ENCODE data around the gene SMAP2.

SMAP2 gene

DNA sequence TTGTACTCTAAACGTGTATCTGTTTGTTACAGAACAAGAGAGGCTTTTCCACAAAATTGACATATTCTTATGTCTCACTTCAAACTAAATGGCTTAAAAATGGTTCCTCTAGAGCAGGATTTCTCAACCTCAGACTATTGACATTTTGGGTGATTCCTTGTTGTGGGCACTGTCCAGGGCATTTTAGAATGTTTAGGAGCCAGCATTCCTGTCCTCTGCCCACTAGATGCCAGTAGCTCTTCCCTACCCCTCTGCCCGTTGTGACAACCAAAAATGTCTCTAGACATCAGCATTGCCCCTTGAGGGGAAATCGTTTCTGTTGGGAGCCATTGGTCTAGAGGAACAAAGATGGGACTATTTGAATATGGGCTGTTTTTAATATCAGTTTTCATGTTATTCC, 17.3 kb downstream of the SMAP2 start:
- DNase-seq (ENCODE audit: low read depth in 2 of 2), result no peak

DNA sequence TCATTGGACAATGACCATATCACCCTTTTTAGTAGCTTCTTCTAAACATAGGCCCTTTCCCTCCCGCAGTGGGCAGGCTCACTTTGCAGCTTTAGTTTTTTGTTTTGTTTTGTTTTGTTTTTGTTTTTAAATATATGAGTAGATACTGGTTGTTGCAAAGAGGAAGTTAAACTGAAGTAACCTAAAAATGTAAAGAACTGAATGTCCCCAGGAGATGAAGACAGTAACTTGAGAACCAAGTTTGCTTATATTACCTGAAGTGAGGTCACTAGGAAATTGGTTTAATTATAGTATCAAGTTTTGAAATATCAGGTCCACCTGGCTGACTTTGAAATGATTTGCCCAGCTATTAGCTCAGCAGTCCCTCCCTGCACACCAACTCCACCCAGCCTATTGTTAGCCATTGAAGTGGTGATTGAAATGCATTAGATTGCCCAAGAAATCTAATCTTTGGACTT, 18.2 kb downstream of the SMAP2 start:
- DNase-seq (ENCODE audit: low read depth in 2 of 2), result no peak

DNA sequence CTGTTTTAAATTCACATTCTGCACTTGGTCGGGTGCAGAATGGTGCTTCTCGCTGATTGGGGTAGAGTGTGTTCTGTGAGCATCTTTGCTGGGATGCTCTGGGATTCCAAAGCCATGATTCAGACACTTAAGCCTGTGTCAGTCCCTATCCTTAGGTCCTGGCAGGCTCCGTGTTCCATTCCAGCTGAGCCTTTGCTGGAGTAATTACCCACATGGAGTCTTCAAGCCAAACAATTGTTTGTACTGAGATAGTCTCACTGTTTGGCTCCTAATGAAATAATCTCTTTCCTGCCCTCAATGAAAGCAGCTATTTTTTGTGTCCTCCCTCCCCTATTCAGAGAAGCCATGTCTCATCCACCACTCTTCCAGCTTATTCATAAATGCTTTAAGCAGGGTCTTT, 18.7 kb downstream of the SMAP2 start:
- no peak for DNase-seq (ENCODE audit: low read depth in 2 of 2)

DNA sequence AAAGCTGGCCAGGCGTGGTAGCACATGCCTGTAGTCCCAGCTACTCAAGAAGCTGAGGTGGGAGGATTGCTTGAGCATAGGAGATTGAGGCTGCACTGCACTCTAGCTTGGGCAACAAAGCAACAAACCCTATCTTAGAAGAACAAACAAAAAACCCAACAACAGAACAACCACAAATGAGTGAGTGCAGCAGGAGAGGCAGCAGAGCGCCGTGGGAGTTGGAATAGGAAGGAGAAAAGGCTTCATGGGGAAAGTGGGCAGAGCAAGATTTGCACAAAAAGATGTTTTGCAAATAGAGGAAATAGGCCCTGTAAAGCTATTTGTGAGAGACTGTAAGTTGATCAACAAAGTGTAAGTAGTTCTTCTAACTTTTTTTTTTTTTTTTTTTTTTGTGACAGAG, 19.6 kb downstream of the SMAP2 start:
- DNase-seq (ENCODE audit: low read depth in 2 of 2), result no peak

DNA sequence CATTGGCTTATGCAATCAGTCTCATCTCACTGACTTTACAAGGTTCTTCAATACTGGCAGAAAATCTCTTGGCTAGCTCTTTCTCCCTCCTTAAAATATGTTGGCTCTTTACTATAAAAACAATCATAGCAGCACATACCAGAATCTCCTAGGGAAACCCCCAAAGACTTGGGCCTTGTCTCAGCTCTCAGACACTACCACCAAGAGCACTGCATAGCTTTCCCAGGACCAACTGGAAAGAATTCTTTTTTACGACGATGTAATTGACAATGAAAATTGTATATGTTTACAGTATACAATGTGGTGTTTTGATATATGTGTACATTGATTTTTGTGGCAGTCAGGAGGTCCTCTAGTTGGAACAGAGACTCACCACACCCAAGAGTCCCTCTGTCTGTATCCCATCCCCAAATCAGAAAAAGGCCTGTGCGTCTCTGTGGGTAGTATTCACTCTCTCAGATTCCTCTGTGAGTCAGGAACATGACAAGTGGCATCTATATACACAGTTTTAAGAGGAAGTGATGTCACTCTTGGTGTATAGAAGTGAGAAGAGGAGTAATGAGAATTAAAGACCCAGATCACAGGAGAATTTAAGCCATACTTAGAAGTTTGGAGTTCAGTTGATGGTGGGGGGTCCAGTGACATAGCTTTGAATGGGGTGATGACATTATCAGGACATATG, 21.1 kb downstream of the SMAP2 start:
- no peak for DNase-seq (ENCODE audit: low read depth in 2 of 2)

DNA sequence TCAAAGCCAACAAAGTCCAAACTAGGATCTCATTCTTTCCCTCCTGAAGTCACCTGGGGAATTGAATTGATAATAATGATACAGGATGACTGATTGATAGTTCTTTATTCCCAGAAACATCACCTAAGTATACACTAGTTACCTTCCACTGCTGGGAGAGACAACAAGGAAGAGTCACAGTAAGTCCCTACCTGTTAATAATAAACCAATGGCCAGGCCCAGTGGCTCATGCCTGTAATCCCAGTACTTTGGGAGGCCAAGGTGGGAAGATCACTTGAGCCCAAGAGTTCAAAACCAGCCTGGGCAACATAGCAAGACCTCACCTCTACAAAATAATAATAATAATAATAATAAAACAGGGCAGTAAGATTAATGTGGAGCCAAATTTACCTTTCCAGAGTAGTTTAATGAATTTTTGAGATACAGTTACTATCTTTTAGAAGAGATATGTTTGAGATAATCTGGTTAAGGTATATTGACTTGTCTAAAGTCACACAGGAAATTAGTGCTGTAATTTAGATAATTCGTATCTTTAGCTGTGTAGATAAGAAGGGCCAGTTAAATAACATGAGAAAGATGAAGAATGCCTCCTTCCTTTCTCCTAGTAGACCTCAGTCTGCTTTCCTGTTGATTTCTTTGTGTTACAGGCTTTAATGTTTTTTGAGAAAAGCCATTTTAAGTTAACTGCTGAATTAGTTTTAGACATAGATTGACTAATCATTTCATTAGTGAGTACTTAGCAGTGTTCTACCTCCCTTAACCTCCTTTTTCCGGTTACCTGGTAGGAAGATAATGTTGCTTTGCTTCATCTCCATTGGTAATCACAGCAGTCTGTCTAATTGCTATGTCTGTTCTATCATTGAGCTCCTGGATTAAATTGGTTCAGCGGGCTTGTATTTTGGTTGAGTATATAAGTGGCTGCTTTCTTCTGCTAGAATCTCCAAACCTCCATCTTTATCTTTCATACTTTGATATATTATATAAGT, 22.0 kb downstream of the SMAP2 start:
- no peak for DNase-seq (ENCODE audit: low read depth in 2 of 2)

DNA sequence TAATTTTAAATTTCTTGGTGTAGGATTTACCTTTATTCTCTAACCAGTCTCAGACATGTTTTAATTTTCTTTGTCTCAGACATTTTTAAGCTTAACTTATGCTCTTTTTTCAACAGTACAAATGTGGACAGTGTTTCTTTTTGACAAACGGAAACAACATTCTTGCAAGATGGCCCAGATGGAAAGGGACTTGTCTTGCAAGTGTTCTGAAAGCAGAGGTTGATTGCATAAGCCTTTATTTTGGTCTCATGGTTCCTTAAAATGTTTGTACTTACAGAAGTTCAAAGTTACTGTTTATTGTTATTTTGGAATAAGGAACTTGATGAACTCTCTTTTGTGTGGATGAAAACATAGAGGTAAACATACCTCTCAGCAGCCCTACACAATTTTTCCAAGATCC, 22.9 kb downstream of the SMAP2 start:
- no peak for DNase-seq (ENCODE audit: low read depth in 2 of 2)

DNA sequence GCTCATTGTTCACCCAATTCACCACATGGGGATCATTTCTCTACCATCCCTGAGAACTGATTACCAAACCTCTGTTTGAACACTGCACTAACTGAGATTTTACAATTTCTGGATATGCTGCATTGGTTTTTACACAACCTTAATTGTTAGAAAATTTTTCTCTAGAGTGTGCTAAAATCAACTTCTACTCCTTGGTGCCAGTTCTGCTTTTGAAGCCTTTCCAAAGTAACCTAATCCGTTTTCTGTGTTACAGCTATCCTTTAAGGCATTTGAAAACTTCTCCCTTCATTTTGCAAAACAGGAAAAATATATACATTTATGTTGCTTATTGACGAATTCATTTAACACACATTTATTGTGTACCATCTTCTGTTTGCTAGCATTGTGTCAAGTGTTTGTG, 23.7 kb downstream of the SMAP2 start:
- DNase-seq (ENCODE audit: low read depth in 2 of 2), result no peak

DNA sequence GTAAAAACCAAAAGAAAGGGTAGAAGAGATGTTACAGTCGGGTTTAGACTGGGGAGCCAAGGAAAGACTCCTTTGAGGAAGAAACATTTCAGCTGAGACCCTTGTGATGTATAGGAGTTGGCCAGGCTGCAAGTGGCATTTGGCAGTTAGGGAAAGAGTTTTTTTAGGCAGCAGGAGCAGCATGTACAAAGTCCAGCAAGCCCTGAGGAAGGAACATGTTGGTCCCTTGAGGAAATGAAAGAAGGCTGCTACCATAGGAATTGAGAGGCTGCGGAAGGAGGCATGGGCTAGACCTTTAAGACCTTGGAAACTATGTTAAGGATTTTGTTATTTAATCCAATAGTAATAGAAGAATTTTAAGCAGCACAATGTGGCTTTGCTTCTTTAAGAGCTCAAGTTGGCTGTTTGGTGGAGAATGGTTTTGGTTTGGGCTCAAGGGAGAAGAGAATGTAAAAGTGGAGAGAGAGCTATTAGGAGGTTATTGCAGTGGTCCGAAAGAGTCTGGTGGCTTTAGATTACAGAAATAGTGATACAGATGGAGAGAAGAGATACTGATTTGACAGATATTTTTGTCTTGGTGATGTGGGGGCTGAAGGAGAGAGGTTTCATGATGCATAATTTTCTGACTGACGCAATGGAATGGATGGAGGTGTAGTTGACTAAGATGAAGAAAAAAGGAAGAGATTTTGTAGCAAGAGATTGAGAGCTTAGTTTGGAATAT, 26.6 kb downstream of the SMAP2 start:
- DNase-seq (ENCODE audit: low read depth in 2 of 2), result no peak

DNA sequence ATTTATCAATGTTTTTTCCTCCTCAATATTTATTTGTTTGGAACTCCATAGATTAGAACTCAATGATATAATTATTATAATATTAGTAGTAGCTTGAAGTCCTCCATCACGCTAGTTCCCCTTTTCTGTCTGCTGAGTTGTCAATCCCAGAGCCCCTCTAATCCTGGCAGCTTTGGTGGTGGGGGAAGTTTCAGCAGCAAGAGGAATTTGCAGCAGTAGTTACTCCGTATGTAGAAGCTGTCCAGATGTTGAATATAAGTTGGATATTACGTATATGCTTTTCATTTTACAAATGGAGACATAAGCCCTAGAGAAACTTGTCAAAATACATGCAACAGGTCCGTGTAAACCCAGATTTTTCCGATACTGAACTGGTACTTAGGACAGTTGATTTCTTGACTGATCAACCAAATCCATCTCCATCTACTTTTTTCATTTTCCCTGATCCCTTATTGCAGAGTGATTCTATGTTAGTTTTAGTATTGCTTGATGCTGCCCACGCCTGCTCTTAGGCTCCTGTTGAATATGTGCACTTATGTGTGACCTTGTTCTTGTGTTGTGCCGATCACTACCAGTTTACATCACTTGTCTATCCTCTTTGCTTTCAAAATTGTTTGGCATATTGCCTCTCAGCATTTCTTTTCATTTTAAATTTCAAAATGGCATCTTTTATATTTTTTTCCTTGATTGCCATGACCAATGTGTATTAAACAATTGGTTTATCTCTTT, 28.1 kb downstream of the SMAP2 start:
- no peak for DNase-seq (ENCODE audit: low read depth in 2 of 2)

DNA sequence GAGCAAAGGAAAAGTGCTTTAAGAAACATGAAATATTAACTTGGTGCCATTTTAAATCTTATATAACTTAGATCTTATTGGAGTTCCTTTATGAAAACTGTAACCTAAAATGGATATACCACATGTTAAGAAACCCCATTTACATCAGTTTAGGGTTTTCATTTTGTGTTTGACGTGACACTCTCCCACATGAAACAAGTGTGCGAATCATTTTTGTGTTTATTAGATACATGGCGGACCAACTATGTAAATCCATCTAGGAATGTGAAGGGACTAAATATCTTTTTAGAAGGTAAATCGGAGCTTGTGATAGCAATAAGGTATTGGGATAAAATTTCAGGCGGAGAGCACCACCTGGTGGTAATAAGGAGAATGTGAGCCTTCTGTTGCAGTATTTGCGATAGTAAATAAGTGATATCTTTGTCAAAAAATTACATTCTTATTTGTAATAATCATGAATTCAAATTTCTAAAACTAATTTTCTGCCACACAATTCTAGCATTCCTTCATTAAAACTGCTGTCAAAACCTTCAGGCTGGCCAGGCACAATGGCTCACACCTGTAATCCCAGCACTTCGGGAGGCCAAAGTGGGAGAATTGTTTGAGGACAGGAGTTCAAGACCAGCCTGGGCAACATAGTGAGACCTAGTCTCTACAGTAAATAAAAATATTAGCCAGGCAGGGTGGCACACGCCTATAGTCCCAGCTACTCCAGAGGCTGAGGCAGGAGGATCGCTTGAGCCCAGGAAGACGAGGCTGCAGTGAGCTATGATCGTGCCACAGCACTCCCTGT, 31.3 kb downstream of the SMAP2 start:
- DNase-seq (ENCODE audit: low read depth in 2 of 2), result no peak

DNA sequence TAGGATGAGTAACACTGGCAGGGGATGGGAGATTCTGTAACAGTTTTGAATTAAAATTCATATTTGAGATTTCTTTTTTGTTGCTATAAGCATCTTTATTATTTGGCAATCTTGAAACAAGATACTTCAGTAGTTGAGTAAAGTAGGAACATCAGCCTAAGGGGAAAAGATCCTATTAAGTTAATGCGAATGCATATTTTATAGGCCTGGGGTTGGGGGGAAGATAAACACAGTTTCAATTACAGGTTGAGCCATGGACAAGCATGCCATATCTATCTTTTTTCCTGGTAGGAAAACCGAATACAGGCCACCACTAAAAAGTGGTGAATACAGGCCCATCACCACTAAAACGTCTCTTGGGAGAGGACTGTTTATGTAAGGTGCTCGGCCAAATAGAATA, 32.3 kb downstream of the SMAP2 start:
- no peak for DNase-seq (ENCODE audit: low read depth in 2 of 2)

DNA sequence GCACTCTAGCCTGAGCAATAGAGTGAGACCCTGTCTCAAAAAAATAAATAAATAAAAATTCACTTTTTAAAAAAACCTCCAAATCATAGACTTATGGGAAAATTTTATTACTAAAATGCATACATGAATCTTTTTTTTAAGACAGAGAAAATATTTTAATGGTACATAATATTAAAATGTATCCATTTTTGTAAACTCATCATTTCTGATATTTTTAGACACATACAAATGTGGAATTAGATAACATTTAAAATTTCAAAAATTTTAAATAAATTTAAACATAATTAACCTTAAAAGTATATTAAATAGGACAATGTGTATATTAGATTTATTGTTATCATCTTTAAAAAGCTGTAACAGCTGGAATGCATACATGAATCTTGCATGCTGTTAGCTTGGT, 33.9 kb downstream of the SMAP2 start:
- DNase-seq (ENCODE audit: low read depth in 2 of 2), result no peak

DNA sequence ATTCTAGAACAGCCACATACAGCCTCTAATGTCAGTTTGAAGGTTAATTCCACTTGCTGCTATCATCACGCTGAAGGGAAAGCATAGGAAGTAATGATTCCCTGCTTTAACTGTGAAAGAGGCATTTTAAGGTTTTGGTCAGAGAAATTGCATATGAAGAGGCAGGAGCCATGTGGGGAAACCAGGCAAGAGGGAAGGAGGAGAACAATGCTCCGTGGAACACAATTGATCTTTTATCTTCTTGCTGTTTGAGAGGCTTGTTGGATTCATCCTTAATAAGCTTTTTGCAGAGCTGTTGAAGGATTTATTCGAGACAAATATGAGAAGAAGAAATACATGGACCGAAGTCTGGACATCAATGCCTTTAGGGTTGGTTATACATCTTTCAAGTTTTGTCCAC, 35.9 kb downstream of the SMAP2 start:
- DNase-seq (ENCODE audit: low read depth in 2 of 2), result no peak

DNA sequence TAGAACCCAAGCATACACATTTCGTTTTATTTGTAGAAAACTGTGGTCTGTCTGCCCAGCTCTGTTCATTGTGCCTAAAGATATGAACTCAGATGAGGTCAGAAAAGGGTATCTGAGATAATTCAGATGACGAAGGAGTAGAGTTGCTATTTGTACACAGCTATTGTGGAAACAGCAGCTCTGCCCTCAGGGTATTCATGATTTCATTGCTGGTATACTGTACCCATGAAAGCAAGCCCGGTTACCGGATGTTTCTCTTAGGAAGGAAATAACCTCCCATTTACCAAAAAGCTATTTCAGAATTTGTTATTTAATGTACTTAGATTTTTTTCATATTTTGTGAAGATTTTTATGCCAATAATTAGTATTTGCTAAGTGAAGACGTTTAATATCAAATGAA, 37.8 kb downstream of the SMAP2 start:
- DNase-seq (ENCODE audit: low read depth in 2 of 2), result no peak

DNA sequence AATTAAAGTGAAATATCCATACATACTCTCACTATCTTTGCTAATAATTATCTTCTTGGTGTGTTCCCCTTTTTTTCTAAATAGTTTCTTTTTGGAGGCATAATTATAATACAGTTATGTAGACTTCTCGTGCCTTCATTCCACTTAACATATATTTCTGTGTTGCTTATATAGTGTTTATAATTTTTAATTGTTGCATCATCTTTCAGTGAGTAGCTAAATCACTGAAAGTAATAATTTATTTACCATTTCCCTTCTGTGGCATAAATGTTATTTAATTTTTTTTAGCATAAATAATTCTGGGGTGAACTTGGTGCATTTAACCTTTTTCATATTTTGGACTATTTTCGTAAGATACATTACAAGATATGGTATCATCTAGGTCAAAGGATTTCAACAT, 38.3 kb downstream of the SMAP2 start:
- no peak for DNase-seq (ENCODE audit: low read depth in 2 of 2)

DNA sequence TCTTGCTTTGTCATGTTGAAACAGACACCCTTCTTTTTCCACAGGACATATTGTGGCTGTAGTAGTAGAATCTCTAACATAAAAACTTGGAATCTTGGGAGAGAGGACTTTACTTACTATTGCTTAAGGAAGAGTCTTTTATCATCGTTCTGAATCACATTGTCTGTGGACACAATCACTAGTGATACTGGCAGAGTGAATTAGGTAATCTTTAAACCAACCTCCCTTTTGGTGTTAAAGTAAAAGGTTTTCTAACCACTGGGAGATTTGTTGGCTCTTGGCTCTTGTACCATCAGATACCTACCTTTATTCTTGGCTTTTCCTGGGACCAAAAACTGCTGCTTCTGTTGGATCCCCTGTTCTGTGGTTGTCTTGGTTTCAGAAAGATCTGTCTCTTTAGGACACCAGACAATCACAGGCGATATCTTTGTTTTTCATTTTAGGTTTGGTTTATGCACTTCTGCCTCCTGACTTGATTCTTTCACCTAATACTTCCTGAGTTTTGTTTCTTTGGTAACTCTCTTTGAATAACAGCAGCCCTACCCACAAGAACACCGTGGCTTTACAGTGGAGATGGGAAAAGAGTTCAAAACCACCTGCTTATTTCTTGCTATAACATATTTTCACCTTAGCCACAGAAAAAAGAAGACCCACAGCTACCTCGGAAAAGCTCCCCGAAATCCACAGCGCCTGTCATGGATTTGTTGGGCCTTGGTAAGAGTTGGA, 40.2 kb downstream of the SMAP2 start:
- DNase-seq (ENCODE audit: low read depth in 2 of 2), result no peak

DNA sequence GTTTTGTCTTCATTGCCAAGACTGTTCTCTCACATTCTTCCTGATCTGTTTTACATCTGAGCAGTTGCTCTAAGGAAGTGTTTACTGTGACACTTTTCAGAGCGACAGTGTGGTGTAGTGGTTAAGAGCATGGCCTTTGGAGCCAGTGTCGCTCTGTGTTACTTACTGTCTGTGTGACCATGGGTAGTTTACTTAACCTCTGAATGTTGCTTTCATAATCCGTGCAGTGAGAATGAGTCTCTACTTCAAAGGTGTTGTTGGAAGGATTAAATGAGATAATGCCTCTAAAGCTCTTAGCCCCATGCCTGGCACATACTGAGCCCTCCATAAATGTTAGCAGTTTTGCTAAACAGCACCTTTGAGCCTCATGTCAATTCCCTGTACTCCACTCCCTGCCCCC, 40.8 kb downstream of the SMAP2 start:
- DNase-seq (ENCODE audit: low read depth in 2 of 2), result no peak

DNA sequence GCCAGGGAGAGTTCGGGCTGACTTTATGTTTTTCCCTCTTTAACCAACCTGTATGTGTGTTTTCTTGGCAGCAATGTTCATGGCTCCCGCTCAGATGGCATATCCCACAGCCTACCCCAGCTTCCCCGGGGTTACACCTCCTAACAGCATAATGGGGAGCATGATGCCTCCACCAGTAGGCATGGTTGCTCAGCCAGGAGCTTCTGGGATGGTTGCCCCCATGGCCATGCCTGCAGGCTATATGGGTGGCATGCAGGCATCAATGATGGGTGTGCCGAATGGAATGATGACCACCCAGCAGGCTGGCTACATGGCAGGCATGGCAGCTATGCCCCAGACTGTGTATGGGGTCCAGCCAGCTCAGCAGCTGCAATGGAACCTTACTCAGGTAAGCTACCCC, 43.2 kb downstream of the SMAP2 start:
- DNase-seq (ENCODE audit: low read depth in 2 of 2), result no peak
